ENCODE measurements around the gene SURF6. TPM values are rescaled to one million over a fixed set of nuclear protein-coding genes. Genes with fewer than 3 reads are reported as not detected.

The SURF6 gene
- total RNA-seq, 2 donors from 2014 or later: 20.8 to 37.9 TPM

DNA sequence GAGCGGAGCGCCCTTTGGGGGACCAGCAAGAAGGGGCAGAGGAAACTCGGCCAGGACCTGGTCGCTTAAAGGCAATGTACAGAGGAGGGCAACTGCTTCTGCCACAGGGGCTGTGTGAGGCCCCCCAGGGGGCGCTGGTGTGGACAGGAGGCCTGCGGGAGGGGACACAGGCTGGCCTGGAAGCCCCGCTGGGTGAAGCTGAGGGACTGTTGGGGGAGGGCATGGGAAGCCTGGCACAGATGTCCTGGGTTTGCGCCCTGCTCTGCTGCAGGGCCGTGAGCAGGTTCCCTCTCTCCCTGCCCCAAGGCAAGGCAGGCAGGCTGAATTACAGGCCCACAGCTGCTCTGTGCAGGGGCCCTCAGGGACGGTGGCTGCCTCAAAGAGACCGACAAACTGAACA, 6.6 kb upstream of the SURF6 start:
- Histone ChIP-seq H3K9me3 (no peaks in the 10 kb centered on the region), H3K36me3 (replicated peaks in 1 of 2; ENCODE audit: insufficient read depth in 1 of 2, low read depth in 2 of 2) (no peaks in the 10 kb centered on the region), H3K4me3 (no peak overlapping the region), H3K27me3 (no peaks in the 10 kb centered on the region), H3K4me1 (peaks cover 12% of the 10 kb centered on the region), H3K27ac (no peak overlapping the region)
- ATAC-seq (no peak), DNase-seq (peak in 1 of 4 donors; percentile 13)
- intact Hi-C loops (cut with DNase I): no loop called here
- TF ChIP-seq POLR2A (IDR thresholded peaks at IDR 0.05): no peak
- TF ChIP-seq, protein P1, sequence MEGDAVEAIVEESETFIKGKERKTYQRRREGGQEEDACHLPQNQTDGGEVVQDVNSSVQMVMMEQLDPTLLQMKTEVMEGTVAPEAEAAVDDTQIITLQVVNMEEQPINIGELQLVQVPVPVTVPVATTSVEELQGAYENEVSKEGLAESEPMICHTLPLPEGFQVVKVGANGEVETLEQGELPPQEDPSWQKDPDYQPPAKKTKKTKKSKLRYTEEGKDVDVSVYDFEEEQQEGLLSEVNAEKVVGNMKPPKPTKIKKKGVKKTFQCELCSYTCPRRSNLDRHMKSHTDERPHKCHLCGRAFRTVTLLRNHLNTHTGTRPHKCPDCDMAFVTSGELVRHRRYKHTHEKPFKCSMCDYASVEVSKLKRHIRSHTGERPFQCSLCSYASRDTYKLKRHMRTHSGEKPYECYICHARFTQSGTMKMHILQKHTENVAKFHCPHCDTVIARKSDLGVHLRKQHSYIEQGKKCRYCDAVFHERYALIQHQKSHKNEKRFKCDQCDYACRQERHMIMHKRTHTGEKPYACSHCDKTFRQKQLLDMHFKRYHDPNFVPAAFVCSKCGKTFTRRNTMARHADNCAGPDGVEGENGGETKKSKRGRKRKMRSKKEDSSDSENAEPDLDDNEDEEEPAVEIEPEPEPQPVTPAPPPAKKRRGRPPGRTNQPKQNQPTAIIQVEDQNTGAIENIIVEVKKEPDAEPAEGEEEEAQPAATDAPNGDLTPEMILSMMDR (IDR thresholded peaks at IDR 0.05): no peak
- 83% methylated on average over 7 to 11 of the region's 11 CpGs for WGBS, 2 donors

DNA sequence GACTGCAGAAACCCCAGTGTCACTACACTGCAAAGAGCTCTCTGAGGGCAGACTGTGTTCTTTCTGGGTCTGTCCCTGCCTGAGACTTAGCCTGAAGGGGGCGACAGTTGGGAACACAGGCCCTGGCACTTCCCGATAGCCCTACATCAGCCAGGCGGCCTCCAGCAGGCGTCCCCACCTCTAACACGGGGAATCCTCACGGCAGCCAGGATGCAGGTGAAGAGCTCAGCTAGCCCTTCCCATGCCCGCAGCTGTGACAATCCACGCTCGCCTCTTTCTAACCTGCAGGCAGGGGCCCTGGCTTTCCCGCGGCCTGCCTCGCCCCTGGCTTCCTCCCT, 6.0 kb upstream of the SURF6 start:
- Histone ChIP-seq H3K4me3 (no peak overlapping the region), H3K27ac (no peak overlapping the region), H3K27me3 (no peaks in the 10 kb centered on the region), H3K9me3 (no peaks in the 10 kb centered on the region), H3K36me3 (replicated peaks in 1 of 2; ENCODE audit: insufficient read depth in 1 of 2, low read depth in 2 of 2) (no peaks in the 10 kb centered on the region), H3K4me1 (peaks cover 12% of the 10 kb centered on the region)
- ATAC-seq: no peak
- WGBS, 2 donors: 77 to 92% methylated on average over 6 to 12 of the region's 12 CpGs
- intact Hi-C loops (cut with DNase I): no loop called here
- DNase-seq: no peak
- no peak for TF ChIP-seq POLR2A (IDR thresholded peaks at IDR 0.05)
- TF ChIP-seq, protein P1 (IDR thresholded peaks at IDR 0.05): no peak

DNA sequence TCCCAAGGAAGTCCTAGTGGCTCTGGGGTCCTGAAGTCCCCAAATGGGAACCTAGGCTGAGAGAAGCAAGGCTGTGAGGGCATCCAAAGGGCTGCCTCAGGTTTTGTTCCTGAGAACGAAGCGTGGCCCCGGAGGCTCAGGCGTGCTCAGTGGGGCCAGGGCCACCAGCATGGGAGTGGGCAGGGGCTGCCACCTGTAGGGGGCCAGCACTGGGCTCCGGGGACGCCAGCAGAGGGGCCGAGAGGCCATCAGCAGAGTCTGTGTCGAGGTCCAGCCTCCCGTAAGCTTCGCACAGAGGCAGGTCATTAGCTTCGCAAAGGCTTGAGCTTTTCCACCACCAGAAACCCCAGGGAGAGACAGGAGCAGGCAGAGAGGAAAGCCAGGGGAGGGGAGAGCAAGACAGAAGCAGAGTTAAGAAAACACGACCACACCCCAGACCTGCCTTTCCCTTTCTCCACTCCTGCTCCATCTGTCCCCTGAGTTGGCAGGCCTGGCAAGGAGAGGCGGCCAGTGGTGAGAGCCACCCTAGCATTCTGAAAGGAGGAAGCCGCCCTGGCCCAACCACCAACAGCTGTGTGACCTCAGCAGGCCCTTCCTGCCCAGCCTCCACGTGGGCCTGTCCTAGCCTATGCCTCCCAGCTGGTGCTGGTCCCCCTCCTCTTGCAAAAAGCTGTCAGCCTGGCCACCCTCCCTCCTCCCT, 5.5 kb upstream of the SURF6 start:
- Histone ChIP-seq H3K36me3 (replicated peaks in 1 of 2; ENCODE audit: insufficient read depth in 1 of 2, low read depth in 2 of 2) (no peaks in the 10 kb centered on the region), H3K4me3 (no peak overlapping the region), H3K27me3 (no peaks in the 10 kb centered on the region), H3K27ac (no peak overlapping the region), H3K9me3 (no peaks in the 10 kb centered on the region), H3K4me1 (peaks cover 12% of the 10 kb centered on the region)
- DNase-seq (peak in 1 of 4 donors; percentile 62), ATAC-seq (no peak)
- peak in 1 of 3 donors; percentile 26 for TF ChIP-seq POLR2A (IDR thresholded peaks at IDR 0.05)
- TF ChIP-seq, protein P1 (IDR thresholded peaks at IDR 0.05): no peak
- WGBS, 2 donors: 86 to 89% methylated on average over 9 to 10 of the region's 15 CpGs
- intact Hi-C loops (cut with DNase I): no loop called here

DNA sequence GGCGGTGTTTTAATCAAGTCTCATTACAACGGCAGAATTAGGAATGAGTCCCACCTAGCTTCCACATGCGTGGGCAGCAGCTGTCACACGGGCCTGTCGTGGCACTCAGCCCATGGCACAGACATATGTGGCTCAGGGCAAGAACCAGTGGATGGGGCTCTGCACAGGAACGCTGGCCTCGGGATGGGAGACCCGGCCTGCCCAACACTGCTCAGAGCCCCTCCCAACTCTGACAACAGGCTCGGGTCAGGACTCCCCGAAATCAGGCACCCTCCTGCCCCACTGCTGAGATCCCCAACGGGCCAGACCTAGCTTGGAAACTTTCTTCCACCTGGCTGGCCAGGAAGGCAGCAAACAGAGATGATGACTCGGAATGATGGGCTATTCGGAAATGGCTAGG, 4.9 kb upstream of the SURF6 start:
- WGBS, 2 donors: 83 to 86% methylated on average over 7 to 13 of the region's 13 CpGs
- TF ChIP-seq POLR2A (IDR thresholded peaks at IDR 0.05): no peak
- TF ChIP-seq, protein P1 (IDR thresholded peaks at IDR 0.05): no peak
- H3K4me3 ChIP-seq: no peak overlapping the region
- no peaks in the 10 kb centered on the region for H3K36me3 ChIP-seq (replicated peaks in 1 of 2; ENCODE audit: insufficient read depth in 1 of 2, low read depth in 2 of 2)
- intact Hi-C loops (cut with DNase I): no loop called here
- H3K27me3 ChIP-seq: no peaks in the 10 kb centered on the region
- no peak for ATAC-seq
- no peak for DNase-seq
- H3K9me3 ChIP-seq: no peaks in the 10 kb centered on the region
- no peak overlapping the region for H3K27ac ChIP-seq
- H3K4me1 ChIP-seq: peaks cover 8% of the 10 kb centered on the region

DNA sequence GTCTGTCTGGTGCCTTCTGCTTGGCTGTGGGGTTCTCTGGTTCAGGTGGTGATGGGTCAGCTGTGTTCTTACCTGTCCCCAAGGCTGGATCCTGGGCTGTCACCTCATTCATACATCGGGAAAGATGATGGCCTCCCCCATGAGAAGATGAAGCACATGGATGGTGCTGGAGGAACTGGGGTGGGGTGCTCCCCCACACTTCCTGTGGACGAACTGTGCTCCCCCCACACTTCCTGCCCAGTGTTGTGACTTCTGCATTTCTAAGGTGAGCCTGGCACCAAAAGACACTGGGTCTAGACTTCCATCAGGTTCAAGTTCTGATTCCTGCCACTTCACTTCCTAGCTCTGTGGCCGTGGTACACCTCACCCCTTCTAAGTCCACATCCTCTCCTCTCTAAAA, 4.3 kb upstream of the SURF6 start:
- TF ChIP-seq, protein P1 (IDR thresholded peaks at IDR 0.05): no peak
- no peak for TF ChIP-seq POLR2A (IDR thresholded peaks at IDR 0.05)
- DNase-seq: no peak

More for the DNA sequence above, 4.3 kb upstream of the SURF6 start:
- 71 to 94% methylated on average over 3 of the region's 3 CpGs for WGBS, 2 donors
- no peaks in the 10 kb centered on the region for H3K27me3 ChIP-seq
- H3K9me3 ChIP-seq: no peaks in the 10 kb centered on the region
- H3K36me3 ChIP-seq (replicated peaks in 1 of 2; ENCODE audit: insufficient read depth in 1 of 2, low read depth in 2 of 2): no peaks in the 10 kb centered on the region
- H3K4me1 ChIP-seq: peaks cover 9% of the 10 kb centered on the region
- H3K27ac ChIP-seq: no peak overlapping the region
- no peak overlapping the region for H3K4me3 ChIP-seq
- ATAC-seq: no peak
- intact Hi-C loops (cut with DNase I): no loop called here

Measured in body of pancreas (tissue), 4 donors.